ENCODE measurements around the gene DIP2C.
A peak's percentile ranks its signal among the peaks of the same experiment; 100 is the strongest.

The DIP2C gene

GRCh38 chr10:308572-309085, 380.8 kb downstream of the DIP2C start:
- H3K9me3 ChIP-seq (ENCODE audit: insufficient read depth, low read depth, low read length): peaks cover 4% of the 10 kb centered on the region
- H4K91ac ChIP-seq (ENCODE audit: low read depth, low read length): no peak overlapping the region
- no peak overlapping the region for H3K4me2 ChIP-seq (ENCODE audit: low read length)
- H4K12ac ChIP-seq (ENCODE audit: low read depth, low read length): no peak overlapping the region
- H3K27ac ChIP-seq (ENCODE audit: low read depth, low read length): no peak overlapping the region
- H3K9ac ChIP-seq (ENCODE audit: low read length): no peak overlapping the region
- no peaks in the 10 kb centered on the region for H3K79me2 ChIP-seq (ENCODE audit: control insufficient read depth, insufficient read depth, low read length, poor library complexity)
- no peak overlapping the region for H3K23ac ChIP-seq (ENCODE audit: low read length)
- H3K4me1 ChIP-seq (ENCODE audit: control insufficient read depth in 1 of 2, insufficient read depth in 2 of 2, low read length in 2 of 2): peaks cover 9 to 11% of the 10 kb centered on the region in 2 experiments
- peaks cover 2% of the 10 kb centered on the region for H3K79me1 ChIP-seq (ENCODE audit: low read length)
- H4K8ac ChIP-seq (ENCODE audit: low read depth, low read length): no peak overlapping the region
- peaks cover 14 to 17% of the 10 kb centered on the region in 2 experiments for H3K36me3 ChIP-seq (ENCODE audit: control insufficient read depth in 1 of 2, insufficient read depth in 2 of 2, low read length in 2 of 2)
- H2BK5ac ChIP-seq (ENCODE audit: low read depth, low read length, poor library complexity): no peak overlapping the region
- no CpG with 5 or more reads among the region's 15 CpGs for WGBS (ENCODE audit: extremely low coverage, insufficient coverage, insufficient read length)
- no peak overlapping the region for H3K4me3 ChIP-seq (ENCODE audit: low read depth, low read length)
- H3K4ac ChIP-seq (ENCODE audit: low read depth, low read length): no peak overlapping the region
- no peak overlapping the region for H2BK12ac ChIP-seq (ENCODE audit: low read length)
- H2AK5ac ChIP-seq (ENCODE audit: low read length): no peak overlapping the region
- peak; percentile 81 to 87 for DNase-seq
- no peak overlapping the region for H2BK120ac ChIP-seq (ENCODE audit: insufficient read depth, low read length, poor library complexity)
- H3K27me3 ChIP-seq (ENCODE audit: insufficient read depth, low read length): no peaks in the 10 kb centered on the region
- H3K14ac ChIP-seq (ENCODE audit: low read length): no peak overlapping the region
- no peak overlapping the region for H2AFZ ChIP-seq (ENCODE audit: insufficient read depth, low read length, poor library complexity)
- H3K18ac ChIP-seq (ENCODE audit: low read length): no peak overlapping the region

DNA sequence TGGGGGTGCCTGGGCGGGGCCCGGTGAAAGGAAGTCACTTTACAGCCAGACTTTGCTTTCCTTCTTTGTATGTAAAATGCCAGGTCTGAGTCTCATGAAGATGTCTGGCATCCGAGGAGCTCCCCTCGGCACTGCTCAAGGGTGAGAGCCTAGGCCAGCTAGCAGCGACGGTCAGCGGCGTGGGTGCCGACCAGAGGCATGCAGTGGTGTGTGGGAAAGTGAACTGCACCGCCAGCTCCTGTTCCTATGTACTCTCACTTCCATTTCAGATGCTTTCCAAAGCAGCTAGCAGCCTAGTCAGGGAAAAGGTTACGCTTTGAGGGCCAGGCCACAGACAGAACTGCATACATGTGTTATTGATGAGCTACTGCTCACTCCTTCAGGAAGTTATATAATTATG, 381.4 kb downstream of the DIP2C start:
- Histone ChIP-seq H2BK5ac (ENCODE audit: low read depth, low read length, poor library complexity) (no peak overlapping the region), H3K79me1 (ENCODE audit: low read length) (peaks cover 2% of the 10 kb centered on the region), H3K36me3 (ENCODE audit: control insufficient read depth in 1 of 2, insufficient read depth in 2 of 2, low read length in 2 of 2) (peaks cover 14 to 17% of the 10 kb centered on the region in 2 experiments), H3K9me3 (ENCODE audit: insufficient read depth, low read depth, low read length) (peaks cover 4% of the 10 kb centered on the region), H3K4me3 (ENCODE audit: low read depth, low read length) (no peak overlapping the region), H2AFZ (ENCODE audit: insufficient read depth, low read length, poor library complexity) (no peak overlapping the region), H3K9ac (ENCODE audit: low read length) (no peak overlapping the region), H3K4me1 (ENCODE audit: control insufficient read depth in 1 of 2, insufficient read depth in 2 of 2, low read length in 2 of 2) (peaks cover 9 to 11% of the 10 kb centered on the region in 2 experiments), H3K79me2 (ENCODE audit: control insufficient read depth, insufficient read depth, low read length, poor library complexity) (no peaks in the 10 kb centered on the region), H3K18ac (ENCODE audit: low read length) (no peak overlapping the region), H3K4ac (ENCODE audit: low read depth, low read length) (no peak overlapping the region), H3K27me3 (ENCODE audit: insufficient read depth, low read length) (no peaks in the 10 kb centered on the region), H4K91ac (ENCODE audit: low read depth, low read length) (no peak overlapping the region), H3K14ac (ENCODE audit: low read length) (no peak overlapping the region), H3K4me2 (ENCODE audit: low read length) (no peak overlapping the region), H2BK12ac (ENCODE audit: low read length) (no peak overlapping the region), H2BK120ac (ENCODE audit: insufficient read depth, low read length, poor library complexity) (no peak overlapping the region), H4K8ac (ENCODE audit: low read depth, low read length) (no peak overlapping the region), H3K27ac (ENCODE audit: low read depth, low read length) (no peak overlapping the region), H4K12ac (ENCODE audit: low read depth, low read length) (no peak overlapping the region), H2AK5ac (ENCODE audit: low read length) (no peak overlapping the region), H3K23ac (ENCODE audit: low read length) (no peak overlapping the region)
- DNase-seq: peak; percentile 23 to 38
- no CpG with 5 or more reads among the region's 11 CpGs for WGBS (ENCODE audit: extremely low coverage, insufficient coverage, insufficient read length)

GRCh38 chr10:307659-308058, 381.8 kb downstream of the DIP2C start:
- peak overlapping the region; percentile 12 for H3K14ac ChIP-seq (ENCODE audit: low read length)
- peak overlapping the region; percentile 10 for H2BK120ac ChIP-seq (ENCODE audit: insufficient read depth, low read length, poor library complexity)
- H3K18ac ChIP-seq (ENCODE audit: low read length): no peak overlapping the region
- no peak overlapping the region for H3K27ac ChIP-seq (ENCODE audit: low read depth, low read length)
- H3K23ac ChIP-seq (ENCODE audit: low read length): no peak overlapping the region
- WGBS (ENCODE audit: extremely low coverage, insufficient coverage, insufficient read length): no CpG with 5 or more reads among the region's 18 CpGs
- H3K27me3 ChIP-seq (ENCODE audit: insufficient read depth, low read length): no peaks in the 10 kb centered on the region
- no peak overlapping the region for H4K8ac ChIP-seq (ENCODE audit: low read depth, low read length)
- H2AFZ ChIP-seq (ENCODE audit: insufficient read depth, low read length, poor library complexity): no peak overlapping the region
- H2BK12ac ChIP-seq (ENCODE audit: low read length): no peak overlapping the region
- H3K9ac ChIP-seq (ENCODE audit: low read length): no peak overlapping the region
- peaks cover 9 to 11% of the 10 kb centered on the region in 2 experiments for H3K4me1 ChIP-seq (ENCODE audit: control insufficient read depth in 1 of 2, insufficient read depth in 2 of 2, low read length in 2 of 2)
- no peak overlapping the region for H3K4me2 ChIP-seq (ENCODE audit: low read length)
- H3K36me3 ChIP-seq (ENCODE audit: control insufficient read depth in 1 of 2, insufficient read depth in 2 of 2, low read length in 2 of 2): peaks cover 17 to 21% of the 10 kb centered on the region in 2 experiments
- DNase-seq: no peak
- H4K12ac ChIP-seq (ENCODE audit: low read depth, low read length): no peak overlapping the region
- H3K79me2 ChIP-seq (ENCODE audit: control insufficient read depth, insufficient read depth, low read length, poor library complexity): no peaks in the 10 kb centered on the region
- H2BK5ac ChIP-seq (ENCODE audit: low read depth, low read length, poor library complexity): no peak overlapping the region
- H3K79me1 ChIP-seq (ENCODE audit: low read length): peaks cover 2% of the 10 kb centered on the region
- H3K4me3 ChIP-seq (ENCODE audit: low read depth, low read length): no peak overlapping the region
- peaks cover 4% of the 10 kb centered on the region for H3K9me3 ChIP-seq (ENCODE audit: insufficient read depth, low read depth, low read length)
- H2AK5ac ChIP-seq (ENCODE audit: low read length): no peak overlapping the region
- peak overlapping the region; percentile 39 for H4K91ac ChIP-seq (ENCODE audit: low read depth, low read length)
- H3K4ac ChIP-seq (ENCODE audit: low read depth, low read length): no peak overlapping the region

DNA sequence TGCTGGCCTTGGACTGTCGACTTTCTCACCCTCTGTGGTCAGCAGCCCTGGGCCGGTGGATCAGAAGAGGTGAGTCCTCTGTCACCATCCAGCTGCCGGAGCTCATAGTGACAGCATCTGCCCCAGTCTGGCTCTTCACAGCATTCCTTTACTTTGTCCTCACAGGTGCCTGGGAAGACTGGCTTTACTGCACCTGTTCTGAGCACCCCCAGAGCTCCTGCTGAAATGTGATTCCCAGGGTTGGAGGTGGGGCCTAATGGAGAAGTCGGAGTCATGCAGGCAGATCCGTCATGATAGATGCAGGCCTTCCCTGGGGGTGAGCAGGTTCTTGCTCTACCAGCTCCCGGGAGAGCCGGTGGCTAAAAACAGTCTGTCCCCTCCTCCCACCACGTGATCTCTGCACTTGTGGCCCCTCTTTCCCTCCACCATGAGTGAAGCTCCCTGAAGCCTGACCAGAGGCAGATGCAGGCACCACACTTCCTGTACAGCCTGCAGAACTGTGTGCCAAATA, 382.7 kb downstream of the DIP2C start:
- H3K79me2 ChIP-seq (ENCODE audit: control insufficient read depth, insufficient read depth, low read length, poor library complexity): no peaks in the 10 kb centered on the region

More for the DNA sequence above, 382.7 kb downstream of the DIP2C start:
- Histone ChIP-seq H3K14ac (ENCODE audit: low read length) (no peak overlapping the region), H3K4me1 (ENCODE audit: control insufficient read depth in 1 of 2, insufficient read depth in 2 of 2, low read length in 2 of 2) (peaks cover 9 to 11% of the 10 kb centered on the region in 2 experiments), H3K36me3 (ENCODE audit: control insufficient read depth in 1 of 2, insufficient read depth in 2 of 2, low read length in 2 of 2) (peaks cover 18 to 26% of the 10 kb centered on the region in 2 experiments), H3K27ac (ENCODE audit: low read depth, low read length) (no peak overlapping the region), H3K9me3 (ENCODE audit: insufficient read depth, low read depth, low read length) (peaks cover 4% of the 10 kb centered on the region), H3K4me2 (ENCODE audit: low read length) (no peak overlapping the region), H2BK12ac (ENCODE audit: low read length) (no peak overlapping the region), H3K4ac (ENCODE audit: low read depth, low read length) (no peak overlapping the region), H3K18ac (ENCODE audit: low read length) (no peak overlapping the region), H3K4me3 (ENCODE audit: low read depth, low read length) (no peak overlapping the region), H4K12ac (ENCODE audit: low read depth, low read length) (no peak overlapping the region), H2AK5ac (ENCODE audit: low read length) (no peak overlapping the region), H3K23ac (ENCODE audit: low read length) (no peak overlapping the region), H3K79me1 (ENCODE audit: low read length) (peaks cover 2% of the 10 kb centered on the region), H4K8ac (ENCODE audit: low read depth, low read length) (no peak overlapping the region), H2BK5ac (ENCODE audit: low read depth, low read length, poor library complexity) (no peak overlapping the region), H4K91ac (ENCODE audit: low read depth, low read length) (no peak overlapping the region), H3K9ac (ENCODE audit: low read length) (no peak overlapping the region), H3K27me3 (ENCODE audit: insufficient read depth, low read length) (no peaks in the 10 kb centered on the region), H2BK120ac (ENCODE audit: insufficient read depth, low read length, poor library complexity) (no peak overlapping the region), H2AFZ (ENCODE audit: insufficient read depth, low read length, poor library complexity) (no peak overlapping the region)
- peak; percentile 54 to 55 for DNase-seq
- no CpG with 5 or more reads among the region's 8 CpGs for WGBS (ENCODE audit: extremely low coverage, insufficient coverage, insufficient read length)

Measured in trophoblast cell (in vitro differentiated cells and primary cell).